Activated CD8-positive, alpha-beta memory T cell treated with anti-CD3 and anti-CD28 coated beads for 36 hours (primary cell): ENCODE results near the gene SNAPIN. TPM values are rescaled to one million over a fixed set of nuclear protein-coding genes. Genes with fewer than 3 reads are reported as not detected.
"Not testable (repeated sequence)": the region's sequence is repeated elsewhere in the genome, so short reads cannot be mapped to it uniquely, and the experiment has no call there.

Experiments
- CTCF ChIA-PET: fragments of 350-600 bp; sonication (Branson Sonifier 250); formaldehyde crosslinking; loops from one replicate; lab custom pipeline; 2021; ENCODE audit warnings: antibody characterized with exemption; lab: Charles Lee
- POLR2A ChIA-PET: fragments of 350-600 bp; sonication (Branson Sonifier 250); formaldehyde crosslinking; loops from one replicate; lab custom pipeline; 2021; ENCODE audit warnings: antibody characterized with exemption; lab: Charles Lee
- total RNA-seq, 2 experiments: library from RNA; stranded (reverse); gene quantifications; one replicate each; pipeline ENCODE4 v1.2.3, GENCODE V29; 2021

Gene SNAPIN
- total RNA-seq, 2 experiments from 2014 or later, result 34.3 to 34.4 TPM

DNA sequence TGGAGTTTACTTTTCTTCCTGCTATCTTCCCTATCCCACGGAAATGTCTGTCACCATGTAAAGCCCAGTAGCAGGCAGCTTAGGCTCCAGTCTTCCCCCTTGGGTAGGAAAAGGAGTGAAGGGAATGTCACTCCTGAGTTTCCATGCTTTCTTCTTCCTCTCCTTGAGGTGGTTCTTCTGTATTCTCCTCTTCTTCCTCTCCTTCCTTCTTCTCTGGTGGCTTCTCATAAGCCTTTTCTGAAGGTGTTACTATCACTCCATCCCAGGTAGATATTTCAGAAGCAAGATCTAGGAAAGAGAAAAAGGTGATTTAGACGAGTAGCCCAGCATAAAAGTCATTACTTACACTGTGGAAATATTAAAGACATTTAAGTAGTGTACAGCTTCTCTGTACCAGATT lies 3.8 kb downstream of the SNAPIN start:
- CTCF ChIA-PET, result no interaction called here
- POLR2A ChIA-PET, result no interaction called here

DNA sequence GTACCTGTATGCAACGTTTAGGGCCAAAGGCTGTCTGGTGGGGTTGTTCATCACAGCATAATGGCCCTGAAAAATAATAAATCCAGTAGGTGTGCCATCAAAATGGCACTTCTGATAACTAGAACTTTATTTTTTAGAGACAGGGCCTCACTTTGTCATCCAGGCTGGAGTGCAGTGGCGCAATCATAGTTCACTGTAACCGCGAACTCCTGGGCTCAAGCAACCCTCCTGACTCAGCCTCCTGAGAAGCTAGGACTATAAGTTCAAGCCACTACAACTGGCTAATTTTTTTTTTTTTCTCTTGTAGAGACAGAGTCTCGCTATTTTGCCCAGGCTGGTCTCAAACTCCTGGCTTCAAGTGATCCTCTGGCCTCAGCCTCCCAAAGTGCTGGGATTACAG lies 4.7 kb downstream of the SNAPIN start:
- ChIA-PET CTCF (interaction anchor here (1.0 kb wide), 1 partner anchor 24 kb away, joined by 3 read pairs; no protein-coding TSS in a partner anchor), POLR2A (no interaction called here)

DNA sequence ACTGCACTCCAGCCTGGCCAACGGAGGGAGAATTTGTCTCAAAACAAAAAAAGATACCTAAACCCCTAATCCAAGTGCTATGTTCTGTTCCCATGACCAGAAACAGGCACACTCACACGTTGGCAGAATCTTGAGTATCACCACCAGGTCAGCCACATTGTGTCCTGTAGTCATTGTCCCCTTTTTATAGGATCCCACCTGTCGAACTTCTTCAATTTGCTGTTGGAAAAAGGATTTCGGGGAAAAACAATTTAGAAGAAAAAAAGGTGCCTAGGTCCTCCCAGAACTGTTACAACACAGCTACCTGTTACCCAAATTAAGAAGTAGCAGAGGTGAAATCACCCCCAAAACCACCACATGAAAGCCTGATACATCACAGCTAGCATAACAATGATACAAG lies 8.9 kb downstream of the SNAPIN start:
- CTCF ChIA-PET, result interaction anchor here (0.7 to 1.2 kb wide), 2 partner anchors 10 to 157 kb away, joined by 3 to 4 read pairs; partner anchors contain the start of gene NPR1
- POLR2A ChIA-PET, result interaction anchor here (0.6 kb wide), 1 partner anchor 230 kb away, joined by 3 read pairs; no protein-coding TSS in a partner anchor

DNA sequence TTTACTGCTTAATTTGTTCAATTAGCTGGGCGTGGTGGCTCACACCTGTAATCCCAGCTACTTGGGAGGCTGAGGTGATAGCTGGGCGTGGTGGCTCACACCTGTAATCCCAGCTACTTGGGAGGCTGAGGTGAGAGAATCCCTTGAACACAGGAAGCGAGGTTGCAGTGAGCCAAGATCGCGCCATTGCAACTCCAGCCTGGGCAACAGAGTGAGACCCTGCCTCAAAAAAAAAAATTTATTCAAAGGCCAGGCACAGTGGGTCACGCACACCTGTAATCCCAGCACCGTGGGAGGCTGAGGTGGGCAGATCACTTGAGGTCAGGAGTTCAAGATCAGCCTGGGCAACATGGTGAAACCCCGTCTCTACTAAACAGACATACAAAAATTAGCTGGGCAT lies 10.2 kb downstream of the SNAPIN start:
- POLR2A ChIA-PET, result interaction anchor here (0.9 kb wide), 1 partner anchor 30 kb away, joined by 3 read pairs; no protein-coding TSS in a partner anchor
- CTCF ChIA-PET, result not testable (repeated sequence)

DNA sequence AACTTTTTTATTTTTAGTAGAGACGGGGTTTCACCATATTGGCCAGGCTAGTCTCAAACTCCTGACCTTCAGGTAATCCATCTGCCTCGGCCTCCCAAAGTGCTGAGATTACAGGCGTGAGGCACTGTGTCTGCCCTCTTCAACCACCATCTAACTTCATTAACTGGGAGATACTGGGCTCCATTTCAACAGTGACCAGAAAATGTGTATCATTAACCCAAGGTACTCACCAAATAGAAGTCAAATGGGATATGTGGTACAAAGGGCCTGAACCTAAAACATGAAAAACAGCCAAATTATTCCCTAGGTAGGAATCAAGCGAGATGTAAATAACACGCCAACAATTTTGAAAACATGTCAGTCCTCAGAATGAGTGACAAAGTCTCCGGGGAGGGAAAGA lies 11.1 kb downstream of the SNAPIN start:
- ChIA-PET POLR2A (interaction anchor here (0.9 kb wide), 1 partner anchor 35 kb away, joined by 4 read pairs; no protein-coding TSS in a partner anchor), CTCF (no interaction called here)

DNA sequence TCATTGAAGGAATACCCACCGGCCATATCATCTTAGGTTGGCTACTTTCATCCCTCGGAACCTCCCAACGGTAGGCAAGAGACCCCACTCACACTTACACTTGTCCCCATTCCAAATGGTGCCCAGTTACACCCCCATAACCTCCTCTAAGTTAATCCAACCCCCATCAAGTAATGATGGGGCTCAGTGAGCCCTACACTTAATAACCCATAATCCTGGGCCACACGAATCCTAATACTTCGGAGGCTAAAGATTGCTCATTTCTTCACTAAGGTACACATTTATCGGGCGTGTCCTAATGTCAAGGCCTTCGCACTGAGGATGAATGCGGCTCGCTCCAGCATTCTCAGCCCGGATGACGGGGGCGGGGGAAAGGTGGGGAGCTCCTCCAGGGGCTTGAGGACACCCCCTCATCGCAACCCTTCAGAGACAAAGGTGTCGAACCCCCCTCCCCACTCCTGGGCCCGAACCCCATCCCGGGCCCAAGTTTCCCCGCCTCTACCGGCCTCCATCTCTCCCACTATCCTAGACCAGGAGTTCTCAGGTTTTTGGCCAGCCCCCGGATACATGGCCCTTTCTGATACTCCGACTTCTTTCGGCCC lies 11.9 kb downstream of the SNAPIN start:
- POLR2A ChIA-PET, result interaction anchor here (0.9 to 1.0 kb wide), 3 partner anchors 11 to 37 kb away, joined by 3 to 4 read pairs (median 3); partner anchors contain the start of genes CHTOP and SNAPIN
- CTCF ChIA-PET, result interaction anchor here (0.6 kb wide), 1 partner anchor 9 kb away, joined by 3 read pairs; no protein-coding TSS in a partner anchor

DNA sequence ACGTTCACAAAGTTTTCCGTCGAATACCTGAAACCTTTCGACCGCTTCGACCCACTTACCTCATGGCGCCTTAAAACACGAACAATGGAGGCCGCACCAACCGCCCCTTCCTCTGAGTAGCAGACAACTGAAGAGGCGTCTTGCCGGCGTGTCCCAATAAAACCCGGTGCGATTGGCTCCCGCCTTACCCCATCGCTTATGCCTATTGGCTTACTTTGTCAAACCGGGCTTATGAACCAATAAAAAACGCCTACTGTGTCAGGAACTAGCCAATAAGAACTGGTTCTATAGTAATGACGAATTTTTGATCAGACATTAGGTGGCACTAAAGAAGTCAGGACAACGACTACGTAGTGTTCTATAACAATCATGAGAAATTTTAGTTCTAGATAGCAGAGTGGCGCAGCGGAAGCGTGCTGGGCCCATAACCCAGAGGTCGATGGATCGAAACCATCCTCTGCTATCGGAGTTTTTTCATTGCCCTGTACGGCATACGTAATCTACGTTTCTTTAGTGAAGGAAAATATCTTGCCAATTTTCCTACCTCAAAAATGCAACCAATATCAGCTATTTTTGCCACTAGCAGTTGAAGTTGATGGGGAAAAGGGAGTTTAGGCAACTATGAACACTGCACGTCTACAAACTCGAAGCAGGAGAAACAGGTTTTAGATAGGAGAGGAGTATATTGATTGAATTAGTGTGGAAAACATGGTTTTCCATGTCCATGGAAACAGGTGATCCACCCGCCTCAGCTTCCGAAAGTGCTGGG lies 12.5 kb downstream of the SNAPIN start, which contains the start of gene ILF2:
Gene ILF2, minus strand, starts transcription at position 135 of the 769 bp plus-strand sequence. Its CDS starts 71 bp downstream, at position 64.
- ChIA-PET CTCF (interaction anchor here (1.0 to 2.2 kb wide), 4 partner anchors 10 to 316 kb away, joined by 3 to 7 read pairs (median 5); partner anchors contain the start of gene CHTOP), POLR2A (interaction anchor here (1.0 to 1.4 kb wide), 3 partner anchors 12 to 37 kb away, joined by 3 to 6 read pairs (median 3); partner anchors contain the start of genes CHTOP and SNAPIN)

DNA sequence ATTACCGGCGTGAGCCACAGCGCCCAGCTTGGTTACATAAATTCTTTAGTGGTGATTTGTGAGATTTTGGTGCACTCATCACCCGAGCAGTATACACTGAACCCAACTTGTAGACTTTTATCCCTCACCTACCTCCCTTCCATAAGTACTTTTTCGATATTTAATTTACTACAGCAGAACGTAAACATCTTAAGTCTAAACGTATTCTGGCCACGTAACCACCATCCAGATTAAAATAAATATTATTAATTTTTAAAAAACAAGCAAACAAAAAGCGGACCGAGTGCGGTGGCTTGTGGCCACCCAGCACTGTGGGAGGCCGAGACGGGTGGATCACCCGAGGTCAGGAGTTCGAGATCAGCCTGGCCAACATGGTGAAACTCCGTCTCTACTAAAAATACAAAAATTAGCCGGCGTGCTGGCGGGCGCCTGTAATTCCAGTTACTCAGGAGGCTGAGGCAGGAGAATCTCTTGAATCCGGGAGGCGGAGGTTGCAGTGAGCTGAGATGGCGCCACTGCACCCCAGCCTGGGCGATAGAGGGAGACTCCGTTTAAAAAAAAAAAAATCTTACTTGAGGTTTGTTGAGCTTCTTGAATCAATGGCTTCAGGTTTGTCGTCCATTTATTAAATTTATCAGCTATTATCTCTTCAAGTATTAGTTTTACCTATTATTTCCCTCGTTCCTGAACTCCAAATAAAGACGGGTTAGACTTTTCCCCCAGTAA lies 13.3 kb downstream of the SNAPIN start:
- CTCF ChIA-PET, result interaction anchor here (0.6 to 2.2 kb wide), 6 partner anchors 9 to 315 kb away, joined by 3 to 7 read pairs (median 4); partner anchors contain the start of gene CHTOP

DNA sequence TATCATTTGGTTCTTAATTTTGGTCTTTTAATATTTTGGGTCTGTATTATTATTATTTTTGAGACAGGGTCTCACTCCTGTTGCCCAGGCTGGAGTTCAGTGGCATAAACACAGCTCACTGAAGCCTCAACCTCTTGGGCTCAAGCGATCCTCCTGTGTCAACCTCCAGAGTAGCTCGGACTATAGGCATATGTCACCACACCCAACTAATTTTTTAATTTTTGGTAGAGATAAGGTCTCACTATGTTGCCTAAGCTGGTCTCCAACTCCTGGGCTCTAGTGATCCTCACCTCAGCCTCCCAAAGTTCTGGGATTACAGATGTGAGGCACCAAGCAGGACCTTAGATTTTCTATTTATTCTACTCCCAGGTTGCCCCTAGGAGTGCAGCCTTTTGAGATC lies 15.0 kb downstream of the SNAPIN start:
- CTCF ChIA-PET, result interaction anchor here (0.7 to 1.6 kb wide), 5 partner anchors 14 to 589 kb away, joined by 3 to 4 read pairs (median 3); no protein-coding TSS in a partner anchor
- POLR2A ChIA-PET, result no interaction called here

More for the DNA sequence above, 13.3 kb downstream of the SNAPIN start:
- POLR2A ChIA-PET, result interaction anchor here (0.7 to 1.4 kb wide), 3 partner anchors 31 to 322 kb away, joined by 3 to 6 read pairs (median 4); partner anchors contain the start of gene CHTOP

DNA sequence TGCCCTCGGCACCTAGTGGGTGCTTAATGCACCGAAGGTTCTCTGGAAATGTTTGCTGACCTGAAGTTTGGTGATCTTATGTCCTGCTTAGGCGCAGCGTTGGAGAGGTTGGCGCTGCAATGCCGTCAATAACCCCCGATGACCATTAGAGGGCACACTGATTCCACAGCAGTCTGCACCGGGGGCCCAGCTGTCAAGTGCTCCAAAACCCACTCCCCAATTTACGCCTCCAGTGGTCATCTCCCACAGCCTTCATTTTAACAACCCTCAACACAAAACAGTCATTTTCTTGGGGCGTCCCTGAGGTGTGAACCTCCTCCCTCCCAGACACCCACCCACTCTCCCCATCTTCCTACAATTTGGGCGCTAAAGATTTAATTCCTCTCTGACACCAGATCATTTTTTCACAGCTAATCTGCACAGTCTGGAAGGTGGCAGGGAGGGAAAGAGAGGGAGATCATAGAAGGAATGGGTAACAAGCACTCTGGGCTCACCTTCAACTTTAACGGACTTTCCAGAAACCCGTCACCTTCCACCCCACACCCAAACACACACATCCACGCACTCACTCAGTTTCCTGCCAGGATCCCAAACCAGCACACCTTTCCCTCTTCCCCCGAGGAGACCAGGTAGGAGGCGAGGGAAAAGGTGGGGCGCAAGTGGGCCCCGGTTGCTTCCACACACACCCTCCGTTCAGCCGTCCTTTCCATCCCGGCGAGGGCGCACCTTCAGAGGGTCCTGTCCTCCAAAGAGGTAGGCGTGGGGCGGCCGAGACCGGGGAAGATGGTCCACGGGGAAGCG lies 19.4 kb downstream of the SNAPIN start:
- ChIA-PET POLR2A (interaction anchor here (0.6 kb wide), 1 partner anchor 49 kb away, joined by 10 read pairs; no protein-coding TSS in a partner anchor), CTCF (interaction anchor here (0.6 to 3.3 kb wide), 14 partner anchors 8 to 308 kb away, joined by 3 to 10 read pairs (median 4); partner anchors contain the start of genes CREB3L4, DENND4B and RAB13)

DNA sequence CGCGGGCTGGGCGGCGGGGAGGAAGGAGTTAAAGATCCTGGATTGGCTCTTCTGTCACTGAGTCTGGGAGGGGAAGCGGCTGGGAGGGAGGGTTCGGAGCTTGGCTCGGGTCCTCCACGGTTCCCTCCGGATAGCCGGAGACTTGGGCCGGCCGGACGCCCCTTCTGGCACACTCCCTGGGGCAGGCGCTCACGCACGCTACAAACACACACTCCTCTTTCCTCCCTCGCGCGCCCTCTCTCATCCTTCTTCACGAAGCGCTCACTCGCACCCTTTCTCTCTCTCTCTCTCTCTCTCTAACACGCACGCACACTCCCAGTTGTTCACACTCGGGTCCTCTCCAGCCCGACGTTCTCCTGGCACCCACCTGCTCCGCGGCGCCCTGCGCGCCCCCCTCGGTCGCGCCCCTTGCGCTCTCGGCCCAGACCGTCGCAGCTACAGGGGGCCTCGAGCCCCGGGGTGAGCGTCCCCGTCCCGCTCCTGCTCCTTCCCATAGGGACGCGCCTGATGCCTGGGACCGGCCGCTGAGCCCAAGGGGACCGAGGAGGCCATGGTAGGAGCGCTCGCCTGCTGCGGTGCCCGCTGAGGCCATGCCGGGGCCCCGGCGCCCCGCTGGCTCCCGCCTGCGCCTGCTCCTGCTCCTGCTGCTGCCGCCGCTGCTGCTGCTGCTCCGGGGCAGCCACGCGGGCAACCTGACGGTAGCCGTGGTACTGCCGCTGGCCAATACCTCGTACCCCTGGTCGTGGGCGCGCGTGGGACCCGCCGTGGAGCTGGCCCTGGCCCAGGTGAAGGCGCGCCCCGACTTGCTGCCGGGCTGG lies 20.2 kb downstream of the SNAPIN start, which contains the start of gene NPR1:
Gene NPR1, plus strand, starts transcription at position 170 of the 818 bp plus-strand sequence. Its CDS starts 421 bp downstream, at position 591.
- POLR2A ChIA-PET, result interaction anchor here (0.6 kb wide), 1 partner anchor 49 kb away, joined by 10 read pairs; no protein-coding TSS in a partner anchor
- CTCF ChIA-PET, result interaction anchor here (1.0 to 3.3 kb wide), 10 partner anchors 7 to 307 kb away, joined by 3 to 10 read pairs (median 4); partner anchors contain the start of genes CREB3L4 and RAB13

DNA sequence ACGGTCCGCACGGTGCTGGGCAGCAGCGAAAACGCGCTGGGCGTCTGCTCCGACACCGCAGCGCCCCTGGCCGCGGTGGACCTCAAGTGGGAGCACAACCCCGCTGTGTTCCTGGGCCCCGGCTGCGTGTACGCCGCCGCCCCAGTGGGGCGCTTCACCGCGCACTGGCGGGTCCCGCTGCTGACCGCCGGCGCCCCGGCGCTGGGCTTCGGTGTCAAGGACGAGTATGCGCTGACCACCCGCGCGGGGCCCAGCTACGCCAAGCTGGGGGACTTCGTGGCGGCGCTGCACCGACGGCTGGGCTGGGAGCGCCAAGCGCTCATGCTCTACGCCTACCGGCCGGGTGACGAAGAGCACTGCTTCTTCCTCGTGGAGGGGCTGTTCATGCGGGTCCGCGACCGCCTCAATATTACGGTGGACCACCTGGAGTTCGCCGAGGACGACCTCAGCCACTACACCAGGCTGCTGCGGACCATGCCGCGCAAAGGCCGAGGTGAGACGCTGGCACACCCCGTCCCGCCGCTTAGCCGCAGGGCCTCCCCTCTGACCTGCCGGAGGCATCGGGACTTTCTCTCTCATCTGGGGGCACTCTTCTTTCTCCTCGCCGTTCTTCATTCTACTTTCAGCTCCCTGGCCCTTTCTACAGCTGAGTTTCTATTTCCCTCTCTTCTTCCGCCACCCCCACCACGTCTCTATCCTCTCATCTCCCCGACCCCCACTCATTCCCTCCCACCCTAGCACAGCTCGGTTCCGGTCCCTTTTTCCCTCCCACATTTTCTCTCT lies 21.0 kb downstream of the SNAPIN start:
- ChIA-PET CTCF (interaction anchor here (2.2 to 2.4 kb wide), 2 partner anchors 169 to 307 kb away, joined by 8 to 10 read pairs; partner anchors contain the start of gene RAB13), POLR2A (no interaction called here)

DNA sequence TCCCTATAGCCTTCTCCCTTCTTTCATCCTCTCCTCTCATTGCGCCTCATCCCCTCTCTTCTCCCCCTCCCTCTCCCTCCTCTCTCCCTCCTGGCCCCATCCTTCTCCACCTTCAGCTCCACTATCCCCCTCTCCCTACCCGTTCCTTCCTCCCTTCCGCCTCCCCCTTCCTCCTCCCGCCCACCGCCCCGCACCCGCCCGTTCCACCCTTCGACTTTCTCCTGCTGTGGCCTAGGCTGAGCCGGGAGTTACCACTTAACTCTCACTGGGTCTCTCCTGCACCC lies 21.6 kb downstream of the SNAPIN start:
- POLR2A ChIA-PET, result no interaction called here
- CTCF ChIA-PET, result no interaction called here

DNA sequence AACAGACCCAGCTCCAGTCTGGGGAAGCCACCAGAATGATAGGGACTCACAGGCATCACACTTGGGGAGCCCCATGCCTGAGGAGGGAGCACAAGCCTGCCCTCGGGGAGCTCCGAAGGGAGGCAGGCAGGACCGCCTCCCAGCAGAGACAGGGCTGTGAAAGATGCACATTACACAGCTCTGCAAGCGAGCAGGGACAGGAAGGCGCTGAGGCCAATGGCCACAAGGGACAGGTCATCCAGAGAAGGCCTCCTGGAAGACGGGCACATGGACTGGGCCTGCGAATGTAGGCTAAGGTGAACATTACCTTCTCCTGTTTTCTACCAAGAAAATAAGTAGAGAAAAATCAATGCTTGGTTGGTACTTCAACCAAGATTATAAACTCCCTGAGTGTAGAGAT lies 24.2 kb downstream of the SNAPIN start:
- POLR2A ChIA-PET, result no interaction called here
- CTCF ChIA-PET, result interaction anchor here (0.5 kb wide), 1 partner anchor 27 kb away, joined by 3 read pairs; no protein-coding TSS in a partner anchor

DNA sequence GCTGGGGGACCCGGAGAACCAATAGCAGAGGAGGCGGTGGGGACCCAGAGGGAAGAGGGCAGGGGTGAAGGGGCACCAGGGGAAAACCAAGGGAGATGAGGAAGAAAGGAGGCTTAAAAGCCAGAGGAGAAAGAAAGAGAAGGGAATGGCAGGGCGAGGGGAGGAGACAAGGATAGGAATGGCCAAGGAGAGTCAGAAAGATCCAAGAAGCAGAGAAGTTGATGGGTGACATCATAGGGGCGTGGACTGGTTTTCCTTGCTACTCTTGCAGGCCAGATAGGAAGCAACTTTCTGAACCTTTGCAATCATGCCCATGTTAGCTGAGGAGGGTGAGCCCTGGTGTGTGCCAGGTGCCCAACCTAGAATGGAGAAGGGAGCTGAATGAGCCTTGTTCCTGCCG lies 25.4 kb downstream of the SNAPIN start:
- ChIA-PET CTCF (interaction anchor here (0.5 kb wide), 1 partner anchor 730 kb away, joined by 3 read pairs; no protein-coding TSS in a partner anchor), POLR2A (no interaction called here)

DNA sequence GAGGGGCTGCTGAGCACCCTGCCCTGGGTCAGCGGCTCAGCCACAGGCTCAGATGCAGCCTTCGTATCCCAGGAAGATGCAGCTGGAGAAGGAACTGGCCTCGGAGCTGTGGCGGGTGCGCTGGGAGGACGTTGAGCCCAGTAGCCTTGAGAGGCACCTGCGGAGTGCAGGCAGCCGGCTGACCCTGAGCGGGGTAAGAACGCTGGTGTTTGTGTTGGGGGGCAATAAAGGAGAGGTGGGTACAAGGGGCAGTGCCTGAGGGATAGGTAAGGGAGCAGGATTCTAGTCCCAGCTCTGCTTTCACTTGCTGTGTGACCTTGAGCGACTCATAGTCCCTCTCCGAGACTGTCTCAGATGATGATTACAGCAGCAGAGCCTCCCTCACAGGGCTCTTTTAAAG lies 26.4 kb downstream of the SNAPIN start:
- ChIA-PET CTCF (no interaction called here), POLR2A (no interaction called here)
